ENCODE results near the gene NKAIN2.
"Not testable (repeated sequence)": the region's sequence is repeated elsewhere in the genome, so short reads cannot be mapped to it uniquely, and the experiment has no call there.

NKAIN2 gene

GRCh38 chr6:123908797-123909196 is 105.1 kb downstream of the NKAIN2 start:
- TF ChIP-seq PPARA (CRISPR knock-in tag; IDR thresholded peaks at IDR 0.05; ENCODE audit: borderline replicate concordance) (no peak), ZC3H10 (CRISPR knock-in tag; IDR thresholded peaks at IDR 0.05) (no peak), GLIS3 (CRISPR knock-in tag; IDR thresholded peaks at IDR 0.05) (no peak), ESRRG (CRISPR knock-in tag; IDR thresholded peaks at IDR 0.05) (no peak), BACH2 (CRISPR knock-in tag; IDR thresholded peaks at IDR 0.05; ENCODE audit: borderline replicate concordance) (no peak), ZNF70 (CRISPR knock-in tag; IDR thresholded peaks at IDR 0.05) (no peak), POU6F1 (CRISPR knock-in tag; IDR thresholded peaks at IDR 0.05; ENCODE audit: borderline replicate concordance, low read depth) (no peak)
- no peak for ATAC-seq

- ATAC-seq = no peak
Observed at GRCh38 chr6:123909989-123910388, 106.3 kb downstream of the NKAIN2 start.

GRCh38 chr6:123913863-123914262 is 110.2 kb downstream of the NKAIN2 start:
- no peak for ATAC-seq
- no peak for TF ChIP-seq CREB5 (CRISPR knock-in tag; IDR thresholded peaks at IDR 0.05; ENCODE audit: low read depth)
- TF ChIP-seq ISL1 (CRISPR knock-in tag; IDR thresholded peaks at IDR 0.05) = no peak
- no peak for TF ChIP-seq TOX (CRISPR knock-in tag; IDR thresholded peaks at IDR 0.05; ENCODE audit: borderline replicate concordance)
- TF ChIP-seq ARNTL (CRISPR knock-in tag; IDR thresholded peaks at IDR 0.05; ENCODE audit: borderline replicate concordance, low read depth) = no peak
- no peak for TF ChIP-seq ZNF70 (CRISPR knock-in tag; IDR thresholded peaks at IDR 0.05)
- no peak for TF ChIP-seq POU6F1 (CRISPR knock-in tag; IDR thresholded peaks at IDR 0.05; ENCODE audit: borderline replicate concordance, low read depth)
- no peak for TF ChIP-seq BACH2 (CRISPR knock-in tag; IDR thresholded peaks at IDR 0.05; ENCODE audit: borderline replicate concordance)

More at GRCh38 chr6:123909989-123910388, 106.3 kb downstream of the NKAIN2 start:
- TF ChIP-seq ZNF8 (CRISPR knock-in tag; IDR thresholded peaks at IDR 0.05) (no peak), CSDC2 (CRISPR knock-in tag; IDR thresholded peaks at IDR 0.05) (no peak), ZFP30 (CRISPR knock-in tag; IDR thresholded peaks at IDR 0.05) (no peak), ISL1 (CRISPR knock-in tag; IDR thresholded peaks at IDR 0.05) (no peak), ARNTL (CRISPR knock-in tag; IDR thresholded peaks at IDR 0.05; ENCODE audit: borderline replicate concordance, low read depth) (no peak)

GRCh38 chr6:123923379-123923778 is 119.7 kb downstream of the NKAIN2 start:
- not testable (repeated sequence) for ATAC-seq

GRCh38 chr6:123925350-123925749 is 121.7 kb downstream of the NKAIN2 start:
- TF ChIP-seq PATZ1 (CRISPR knock-in tag; IDR thresholded peaks at IDR 0.05; ENCODE audit: borderline replicate concordance) (no peak), GLIS3 (CRISPR knock-in tag; IDR thresholded peaks at IDR 0.05) (no peak), ZFP3 (CRISPR knock-in tag; IDR thresholded peaks at IDR 0.05) (no peak), ZFP30 (CRISPR knock-in tag; IDR thresholded peaks at IDR 0.05) (no peak), BACH2 (CRISPR knock-in tag; IDR thresholded peaks at IDR 0.05; ENCODE audit: borderline replicate concordance) (no peak), ZNF565 (CRISPR knock-in tag; conservative IDR thresholded peaks at IDR 0.05; ENCODE audit: low read depth) (no peak), TCF4 (CRISPR knock-in tag; IDR thresholded peaks at IDR 0.05; ENCODE audit: borderline replicate concordance) (no peak), OSR1 (CRISPR knock-in tag; IDR thresholded peaks at IDR 0.05) (no peak), ARNTL (CRISPR knock-in tag; IDR thresholded peaks at IDR 0.05; ENCODE audit: borderline replicate concordance, low read depth) (no peak), POU6F1 (CRISPR knock-in tag; IDR thresholded peaks at IDR 0.05; ENCODE audit: borderline replicate concordance, low read depth) (no peak), ZNF8 (CRISPR knock-in tag; IDR thresholded peaks at IDR 0.05) (no peak), TSHZ2 (CRISPR knock-in tag; IDR thresholded peaks at IDR 0.05) (no peak), ZNF70 (CRISPR knock-in tag; IDR thresholded peaks at IDR 0.05) (no peak), ZC3H10 (CRISPR knock-in tag; IDR thresholded peaks at IDR 0.05) (no peak), TOX (CRISPR knock-in tag; IDR thresholded peaks at IDR 0.05; ENCODE audit: borderline replicate concordance) (no peak), CSDC2 (CRISPR knock-in tag; IDR thresholded peaks at IDR 0.05) (no peak), RARB (CRISPR knock-in tag; IDR thresholded peaks at IDR 0.05) (no peak), PPARA (CRISPR knock-in tag; IDR thresholded peaks at IDR 0.05; ENCODE audit: borderline replicate concordance) (no peak)
- no peak for ATAC-seq
